ENCODE data around the gene UVSSA. TPM values are rescaled to one million over a fixed set of nuclear protein-coding genes. Genes with fewer than 3 reads are reported as not detected.

Gene UVSSA
- total RNA-seq, 1 donor from 2014 or later = 33.9 TPM

DNA sequence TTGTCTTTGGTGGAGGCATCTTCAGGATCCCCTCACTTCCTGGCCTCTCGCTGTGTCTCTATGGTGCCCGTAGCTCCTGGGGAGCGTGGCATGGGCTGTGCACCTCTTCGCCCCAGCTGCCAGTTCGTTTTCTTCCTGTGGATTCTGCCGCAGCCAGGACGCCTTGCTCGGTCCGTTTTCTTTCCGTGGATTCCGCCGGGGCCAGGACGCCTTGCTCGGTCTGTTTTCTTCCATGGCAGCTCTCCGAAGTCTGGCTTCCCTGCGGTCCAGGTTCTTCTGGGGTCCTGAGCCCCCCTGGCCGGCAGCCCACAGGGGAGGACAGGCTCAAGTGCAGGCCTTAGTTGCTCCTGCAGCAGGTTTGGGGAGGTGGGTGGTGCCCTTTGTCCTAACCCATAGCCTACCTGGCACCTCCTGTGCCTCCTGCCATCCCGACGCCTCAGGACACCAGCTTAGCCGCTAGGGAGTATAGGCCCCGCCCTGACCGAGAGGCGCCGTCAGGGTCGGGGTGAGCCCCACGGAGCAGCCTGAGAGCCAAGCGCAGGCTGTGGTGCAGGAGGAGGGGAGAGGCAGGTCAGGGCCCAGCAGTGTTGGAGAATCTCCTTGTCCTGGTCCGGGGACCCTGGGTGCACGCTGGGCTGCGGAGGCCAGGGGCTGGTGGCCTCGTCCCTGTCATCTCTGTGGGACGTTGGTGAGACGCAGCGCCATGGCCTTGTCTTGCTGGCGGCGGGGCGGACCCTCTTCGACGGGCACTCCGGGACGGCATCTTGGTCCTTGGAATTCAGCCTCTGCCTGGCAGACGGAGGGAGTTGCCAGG lies 27.1 kb downstream of the UVSSA start:
- Mint-ChIP-seq H3K9me3 (ENCODE audit: unreplicated experiment) (peaks cover 6% of the 10 kb centered on the region), H3K4me3 (ENCODE audit: unreplicated experiment) (peak overlapping the region; percentile 38), H3K27ac (ENCODE audit: unreplicated experiment) (no peak overlapping the region), H3K4me1 (ENCODE audit: low read depth, unreplicated experiment) (peaks cover 9% of the 10 kb centered on the region), H3K27me3 (ENCODE audit: unreplicated experiment) (no peaks in the 10 kb centered on the region), H3K36me3 (ENCODE audit: unreplicated experiment) (peaks cover 25% of the 10 kb centered on the region)
- DNase-seq = peak; percentile 14
- TF ChIP-seq, protein P1, sequence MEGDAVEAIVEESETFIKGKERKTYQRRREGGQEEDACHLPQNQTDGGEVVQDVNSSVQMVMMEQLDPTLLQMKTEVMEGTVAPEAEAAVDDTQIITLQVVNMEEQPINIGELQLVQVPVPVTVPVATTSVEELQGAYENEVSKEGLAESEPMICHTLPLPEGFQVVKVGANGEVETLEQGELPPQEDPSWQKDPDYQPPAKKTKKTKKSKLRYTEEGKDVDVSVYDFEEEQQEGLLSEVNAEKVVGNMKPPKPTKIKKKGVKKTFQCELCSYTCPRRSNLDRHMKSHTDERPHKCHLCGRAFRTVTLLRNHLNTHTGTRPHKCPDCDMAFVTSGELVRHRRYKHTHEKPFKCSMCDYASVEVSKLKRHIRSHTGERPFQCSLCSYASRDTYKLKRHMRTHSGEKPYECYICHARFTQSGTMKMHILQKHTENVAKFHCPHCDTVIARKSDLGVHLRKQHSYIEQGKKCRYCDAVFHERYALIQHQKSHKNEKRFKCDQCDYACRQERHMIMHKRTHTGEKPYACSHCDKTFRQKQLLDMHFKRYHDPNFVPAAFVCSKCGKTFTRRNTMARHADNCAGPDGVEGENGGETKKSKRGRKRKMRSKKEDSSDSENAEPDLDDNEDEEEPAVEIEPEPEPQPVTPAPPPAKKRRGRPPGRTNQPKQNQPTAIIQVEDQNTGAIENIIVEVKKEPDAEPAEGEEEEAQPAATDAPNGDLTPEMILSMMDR (IDR thresholded peaks at IDR 0.05; ENCODE audit: partially characterized antibody, unreplicated experiment) = no peak

DNA sequence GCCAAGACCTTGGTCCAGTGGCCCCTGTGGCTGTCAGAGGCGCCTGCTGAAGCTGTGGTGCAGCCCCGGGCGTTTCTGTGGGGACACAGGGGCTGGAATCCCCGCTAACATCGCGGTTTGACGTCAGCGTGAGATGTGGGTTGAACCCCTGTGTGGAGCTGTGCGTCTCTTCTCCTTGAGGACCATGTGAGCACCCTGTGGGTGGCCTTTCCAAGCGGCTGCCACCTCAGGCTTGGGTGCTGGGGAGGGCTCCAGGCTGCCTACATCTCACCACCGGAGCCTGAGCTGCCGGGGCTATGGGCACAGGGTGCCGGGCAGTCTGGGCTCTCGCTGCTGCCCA lies 27.7 kb downstream of the UVSSA start:
- Mint-ChIP-seq H3K4me1 (ENCODE audit: low read depth, unreplicated experiment) (peaks cover 4% of the 10 kb centered on the region), H3K27me3 (ENCODE audit: unreplicated experiment) (no peaks in the 10 kb centered on the region), H3K36me3 (ENCODE audit: unreplicated experiment) (peaks cover 20% of the 10 kb centered on the region), H3K9me3 (ENCODE audit: unreplicated experiment) (peaks cover 3% of the 10 kb centered on the region), H3K4me3 (ENCODE audit: unreplicated experiment) (no peak overlapping the region), H3K27ac (ENCODE audit: unreplicated experiment) (no peak overlapping the region)
- DNase-seq = peak; percentile 6
- TF ChIP-seq, protein P1 (IDR thresholded peaks at IDR 0.05; ENCODE audit: partially characterized antibody, unreplicated experiment) = no peak

DNA sequence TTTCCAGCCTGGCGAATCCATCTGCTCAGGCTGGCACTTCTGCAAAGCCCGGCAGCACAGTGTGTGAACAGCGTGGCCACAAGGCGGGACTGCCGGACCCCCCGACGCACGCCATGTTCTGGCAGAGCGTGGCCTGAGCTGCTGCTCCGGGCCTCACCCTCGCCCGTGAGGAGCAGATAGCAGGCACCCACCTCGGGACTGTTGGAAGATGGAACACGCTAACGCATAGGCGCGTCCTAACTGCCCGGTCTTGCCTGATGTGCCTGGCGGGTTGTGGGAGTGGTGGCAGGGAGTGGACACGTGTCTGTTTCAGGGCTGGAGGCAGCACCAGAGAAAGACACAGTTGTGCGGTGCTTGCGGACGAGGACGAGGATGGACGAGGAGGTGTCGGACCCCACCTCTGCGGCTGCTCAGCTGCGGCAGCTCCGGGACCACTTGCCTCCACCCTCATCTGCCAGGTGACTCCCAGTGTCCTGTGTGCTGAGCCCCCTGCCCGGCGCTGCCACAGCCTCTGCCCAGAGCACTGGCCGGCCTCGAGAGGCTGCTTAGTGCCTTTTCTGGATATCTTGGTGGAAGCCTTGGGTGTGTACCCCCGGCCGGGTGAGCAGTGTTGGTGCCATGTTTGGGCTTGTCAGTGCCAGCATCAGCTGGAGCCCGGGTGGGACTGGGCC lies 28.2 kb downstream of the UVSSA start:
- H3K4me3 Mint-ChIP-seq (ENCODE audit: unreplicated experiment) = no peak overlapping the region
- H3K27me3 Mint-ChIP-seq (ENCODE audit: unreplicated experiment) = no peaks in the 10 kb centered on the region
- no peaks in the 10 kb centered on the region for H3K4me1 Mint-ChIP-seq (ENCODE audit: low read depth, unreplicated experiment)
- TF ChIP-seq, protein P1 (IDR thresholded peaks at IDR 0.05; ENCODE audit: partially characterized antibody, unreplicated experiment) = no peak
- H3K27ac Mint-ChIP-seq (ENCODE audit: unreplicated experiment) = no peak overlapping the region
- peaks cover 20% of the 10 kb centered on the region for H3K36me3 Mint-ChIP-seq (ENCODE audit: unreplicated experiment)
- peaks cover 1% of the 10 kb centered on the region for H3K9me3 Mint-ChIP-seq (ENCODE audit: unreplicated experiment)
- DNase-seq = peak; percentile 13

DNA sequence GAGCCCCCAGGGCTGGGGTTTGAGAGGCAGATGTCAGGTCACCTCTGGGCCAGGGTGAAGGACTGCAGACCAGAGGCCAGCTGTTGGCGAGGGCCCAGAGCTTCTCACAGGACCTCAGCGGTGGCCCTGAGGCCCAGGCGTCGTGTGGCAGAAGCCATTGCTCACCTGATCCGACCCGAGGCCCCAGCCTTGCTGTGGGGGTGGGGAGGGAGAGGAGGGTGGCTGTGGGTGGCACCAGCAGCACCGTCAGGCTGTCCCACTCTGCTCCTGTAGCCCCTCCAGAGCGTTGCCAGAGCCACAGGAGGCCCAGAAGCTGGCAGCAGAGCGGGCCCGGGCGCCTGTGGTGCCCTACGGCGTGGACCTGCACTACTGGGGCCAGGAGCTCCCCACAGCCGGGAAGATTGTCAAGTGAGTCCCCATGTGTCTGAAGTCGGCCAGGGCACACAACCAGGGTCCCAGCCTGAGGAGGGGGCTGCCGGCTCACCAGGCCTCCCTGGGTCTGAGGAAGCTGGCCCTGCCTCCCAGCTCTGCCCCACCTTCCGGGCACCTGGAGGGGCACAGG lies 28.8 kb downstream of the UVSSA start:
- H3K36me3 Mint-ChIP-seq (ENCODE audit: unreplicated experiment) = peaks cover 20% of the 10 kb centered on the region
- no peak for DNase-seq
- TF ChIP-seq, protein P1 (IDR thresholded peaks at IDR 0.05; ENCODE audit: partially characterized antibody, unreplicated experiment) = no peak
- H3K4me1 Mint-ChIP-seq (ENCODE audit: low read depth, unreplicated experiment) = no peaks in the 10 kb centered on the region
- H3K27me3 Mint-ChIP-seq (ENCODE audit: unreplicated experiment) = no peaks in the 10 kb centered on the region
- H3K4me3 Mint-ChIP-seq (ENCODE audit: unreplicated experiment) = no peak overlapping the region
- no peak overlapping the region for H3K27ac Mint-ChIP-seq (ENCODE audit: unreplicated experiment)
- peaks cover 1% of the 10 kb centered on the region for H3K9me3 Mint-ChIP-seq (ENCODE audit: unreplicated experiment)

Measured in glutamatergic neuron (in vitro differentiated cells).